Caco-2 (cell line): ENCODE results near the gene SLC1A3. TPM values are rescaled to one million over a fixed set of nuclear protein-coding genes. Genes with fewer than 3 reads are reported as not detected.

Experiments
- BruUV-seq: library from RNA; stranded (reverse); fragments of 400-500 nt; replicated peaks from 2 replicates; lab custom pipeline; 2021; lab: Mats Ljungman, UMichigan
- CTCF ChIA-PET: fragments of 300-600 bp; sonication (Branson Sonifier 250); formaldehyde crosslinking; loops from one replicate; lab custom pipeline; 2022; ENCODE audit warnings: antibody characterized with exemption; lab: Charles Lee
- POLR2A ChIA-PET: fragments of 300-600 bp; sonication (Branson Sonifier 250); formaldehyde crosslinking; loops from one replicate; lab custom pipeline; 2022; ENCODE audit warnings: antibody characterized with exemption; lab: Charles Lee
- DNase-seq, 2 experiments: peaks; one replicate each; pipeline versions ENCODE4 v3.0.0 to v3.0.0-alpha.2; 2020 to 2022
- H3K27me3 ChIP-seq: replicated peaks from 2 replicates; pipeline ENCODE4 v1.6.0; 2011; ENCODE audit warnings: low read length; ENCODE audit not compliant: control insufficient read depth, insufficient read depth
- H3K36me3 ChIP-seq: 2 replicates; pipeline ENCODE4 v1.5.1; 2011; ENCODE audit warnings: low read length; ENCODE audit not compliant: control insufficient read depth, insufficient read depth
- H3K4me1 ChIP-seq: fragments of 250-450 bp; sonication (Bioruptor Pico); 2 replicates; pipeline ENCODE4 v1.5.1; 2020; ENCODE audit warnings: mild to moderate bottlenecking
- H3K4me3 ChIP-seq: 2 replicates; pipeline ENCODE4 v1.5.1; 2011; ENCODE audit warnings: low read depth, mild to moderate bottlenecking, control low read depth, low read length
- H3K9me3 ChIP-seq: fragments of 250-450 bp; sonication (Bioruptor Pico); 2 replicates; pipeline ENCODE4 v1.5.1; 2020; ENCODE audit warnings: mild to moderate bottlenecking, moderate library complexity
- H3K27ac Mint-ChIP-seq: one replicate; pipeline ENCODE4 v1.8.0; 2022; ENCODE audit warnings: mixed read lengths; ENCODE audit not compliant: unreplicated experiment
- H3K27me3 Mint-ChIP-seq: one replicate; pipeline ENCODE4 v1.8.0; 2022; ENCODE audit warnings: mixed read lengths; ENCODE audit not compliant: insufficient read depth, unreplicated experiment
- H3K36me3 Mint-ChIP-seq: one replicate; pipeline ENCODE4 v1.8.0; 2022; ENCODE audit warnings: mild to moderate bottlenecking, mixed read lengths; ENCODE audit not compliant: insufficient read depth, unreplicated experiment
- H3K4me1 Mint-ChIP-seq: one replicate; pipeline ENCODE4 v1.8.0; 2022; ENCODE audit warnings: low read depth, mixed read lengths; ENCODE audit not compliant: unreplicated experiment
- H3K4me3 Mint-ChIP-seq: one replicate; pipeline ENCODE4 v1.8.0; 2022; ENCODE audit warnings: mild to moderate bottlenecking, moderate library complexity, mixed read lengths; ENCODE audit not compliant: unreplicated experiment
- H3K9me3 Mint-ChIP-seq: one replicate; pipeline ENCODE4 v1.8.0; 2022; ENCODE audit warnings: mixed read lengths; ENCODE audit not compliant: unreplicated experiment
- CTCF ChIP-seq, 2 experiments: fragments of 200-600 bp in 1 of 2; IDR thresholded peaks; 1 replicate in 1 of 2; 2 replicates in 1 of 2; pipeline versions ENCODE4 v1.5.1 to v1.8.0; 2011 to 2022; ENCODE audit warnings: antibody characterized with exemption in 1 of 2, control low read depth in 1 of 2, inconsistent platforms in 1 of 2, low read depth in 1 of 2, low read length in 1 of 2, mild to moderate bottlenecking in 1 of 2, moderate library complexity in 1 of 2; ENCODE audit not compliant: insufficient read depth in 1 of 2, severe bottlenecking in 1 of 2, unreplicated experiment in 1 of 2
- intact Hi-C: fragments of 100-400 bp; cut with micrococcal nuclease; formaldehyde crosslinking; loops from one replicate; pipeline ENCODE4 v1.10.0; 2022; ENCODE audit not compliant: unreplicated experiment
- total RNA-seq: library from RNA; stranded (reverse); gene quantifications from 2 replicates; pipeline ENCODE4 v1.2.3, GENCODE V29; 2022

Gene SLC1A3
- total RNA-seq, 1 experiment from 2014 or later: 178 TPM

- Mint-ChIP-seq H3K27ac (no peak overlapping the region), H3K9me3 (no peaks in the 10 kb centered on the region), H3K4me3 (no peak overlapping the region), H3K4me1 (no peaks in the 10 kb centered on the region), H3K27me3 (peaks cover 5% of the 10 kb centered on the region), H3K36me3 (no peaks in the 10 kb centered on the region)
- peak in 1 of 2 experiments; percentile 57 for DNase-seq
- ChIA-PET CTCF (interaction anchor here (0.6 to 1.3 kb wide), 5 partner anchors 11 to 277 kb away, joined by 4 to 7 read pairs (median 5); no protein-coding TSS in a partner anchor), POLR2A (interaction anchor here (1.3 kb wide), 1 partner anchor 11 kb away, joined by 3 read pairs; no protein-coding TSS in a partner anchor)
- no peaks in the 10 kb centered on the region for H3K36me3 ChIP-seq
- intact Hi-C loops: no loop called here
- no peak overlapping the region for H3K4me3 ChIP-seq
- BruUV-seq: no TSS peak
- no peaks in the 10 kb centered on the region for H3K9me3 ChIP-seq
- TF ChIP-seq CTCF (IDR thresholded peaks at IDR 0.05; ENCODE audit: insufficient read depth in 1 of 2, low read depth in 1 of 2, low read length in 1 of 2, severe bottlenecking in 1 of 2, unreplicated experiment in 1 of 2): peak; percentile 63 to 64
- no peaks in the 10 kb centered on the region for H3K27me3 ChIP-seq
- no peaks in the 10 kb centered on the region for H3K4me1 ChIP-seq
Observed at GRCh38 chr5:36728697-36729543, 122.5 kb downstream of the SLC1A3 start.

GRCh38 chr5:36730537-36731216 lies 124.3 kb downstream of the SLC1A3 start:
- Mint-ChIP-seq H3K27ac (no peak overlapping the region), H3K4me3 (no peak overlapping the region), H3K27me3 (peaks cover 10% of the 10 kb centered on the region), H3K4me1 (no peaks in the 10 kb centered on the region), H3K36me3 (no peaks in the 10 kb centered on the region), H3K9me3 (no peaks in the 10 kb centered on the region)
- no peak for DNase-seq
- Histone ChIP-seq H3K4me3 (no peak overlapping the region), H3K9me3 (no peaks in the 10 kb centered on the region), H3K27me3 (no peaks in the 10 kb centered on the region), H3K4me1 (no peaks in the 10 kb centered on the region), H3K36me3 (no peaks in the 10 kb centered on the region)
- TF ChIP-seq CTCF (IDR thresholded peaks at IDR 0.05; ENCODE audit: insufficient read depth in 1 of 2, low read depth in 1 of 2, low read length in 1 of 2, severe bottlenecking in 1 of 2, unreplicated experiment in 1 of 2): no peak
- BruUV-seq: no TSS peak
- ChIA-PET CTCF (interaction anchor here (0.6 to 0.9 kb wide), 4 partner anchors 9 to 689 kb away, joined by 3 to 5 read pairs (median 4); no protein-coding TSS in a partner anchor), POLR2A (interaction anchor here (1.3 kb wide), 1 partner anchor 9 kb away, joined by 3 read pairs; no protein-coding TSS in a partner anchor)
- intact Hi-C loops: no loop called here

- no peak overlapping the region for H3K27ac Mint-ChIP-seq
- no peak for TF ChIP-seq CTCF (IDR thresholded peaks at IDR 0.05; ENCODE audit: insufficient read depth in 1 of 2, low read depth in 1 of 2, low read length in 1 of 2, severe bottlenecking in 1 of 2, unreplicated experiment in 1 of 2)
Observed at GRCh38 chr5:36733183-36733582, 126.8 kb downstream of the SLC1A3 start.

More at GRCh38 chr5:36733183-36733582, 126.8 kb downstream of the SLC1A3 start:
- no peaks in the 10 kb centered on the region for H3K27me3 ChIP-seq
- no peaks in the 10 kb centered on the region for H3K9me3 ChIP-seq
- no peaks in the 10 kb centered on the region for H3K9me3 Mint-ChIP-seq
- H3K36me3 ChIP-seq: no peaks in the 10 kb centered on the region
- POLR2A ChIA-PET: no interaction called here
- CTCF ChIA-PET: no interaction called here
- H3K4me3 ChIP-seq: no peak overlapping the region
- intact Hi-C loops: no loop called here
- H3K4me3 Mint-ChIP-seq: no peak overlapping the region
- peaks cover 5% of the 10 kb centered on the region for H3K27me3 Mint-ChIP-seq
- H3K4me1 ChIP-seq: no peaks in the 10 kb centered on the region
- no TSS peak for BruUV-seq
- DNase-seq: no peak
- H3K4me1 Mint-ChIP-seq: no peaks in the 10 kb centered on the region
- H3K36me3 Mint-ChIP-seq: no peaks in the 10 kb centered on the region
